ENCODE measurements around the gene TERT. TPM values are rescaled to one million over a fixed set of nuclear protein-coding genes. Genes with fewer than 3 reads are reported as not detected.
"Not testable (repeated sequence)": the region's sequence is repeated elsewhere in the genome, so short reads cannot be mapped to it uniquely, and the experiment has no call there.

Gene TERT
- total RNA-seq, 2 experiments from 2014 or later, result 156 to 198 TPM

GRCh38 chr5:1326532-1326875 lies 31.6 kb upstream of the TERT start:
- H4K20me1 ChIP-seq (ENCODE audit: insufficient read depth, low read length); intact Hi-C loops (cut with micrococcal nuclease; ENCODE audit: unreplicated experiment); H3K9me2 ChIP-seq (ENCODE audit: insufficient read depth, low read length); H3K79me2 ChIP-seq (ENCODE audit: insufficient read depth, low read depth, low read length); BruUV-seq (replicated peaks); H2AFZ ChIP-seq (ENCODE audit: low read length); DNase-seq (ENCODE audit: low spot score); H3K27ac ChIP-seq (ENCODE audit: low read depth, low read length, poor library complexity, severe bottlenecking); H3K4me2 ChIP-seq (ENCODE audit: low read length); H3K4me3 ChIP-seq (ENCODE audit: low read depth, low read length, poor library complexity, severe bottlenecking); H3K4me1 ChIP-seq (ENCODE audit: insufficient read depth, low read length, poor library complexity, severe bottlenecking); H3K9me3 ChIP-seq (ENCODE audit: low read length): not testable (repeated sequence)
- H3K36me3 ChIP-seq (ENCODE audit: insufficient read depth, low read length), result peaks cover 84% of the 10 kb centered on the region
- POLR2A ChIA-PET, result interaction anchor here (1.0 to 2.0 kb wide), 3 partner anchors 9 to 41 kb away, joined by 3 to 8 read pairs (median 7); no protein-coding TSS in a partner anchor
- CTCF ChIA-PET (ENCODE audit: unreplicated experiment), result interaction anchor here (1.2 kb wide), 1 partner anchor 9 kb away, joined by 6 read pairs; no protein-coding TSS in a partner anchor

- DNase-seq (ENCODE audit: low spot score), result no peak
- H3K9me2 ChIP-seq (ENCODE audit: insufficient read depth, low read length), result no peaks in the 10 kb centered on the region
- H2AFZ ChIP-seq (ENCODE audit: low read length), result no peak overlapping the region
- H4K20me1 ChIP-seq (ENCODE audit: insufficient read depth, low read length), result no peaks in the 10 kb centered on the region; the same call in 1 of the 2 replicates
- intact Hi-C loops (cut with micrococcal nuclease; ENCODE audit: unreplicated experiment), result no loop called here
- H3K4me1 ChIP-seq (ENCODE audit: insufficient read depth, low read length, poor library complexity, severe bottlenecking), result no peaks in the 10 kb centered on the region
- ChIA-PET CTCF (ENCODE audit: unreplicated experiment) (interaction anchor here (0.6 to 1.2 kb wide), 2 partner anchors 10 to 88 kb away, joined by 4 to 6 read pairs; no protein-coding TSS in a partner anchor), POLR2A (interaction anchor here (0.7 to 2.0 kb wide), 4 partner anchors 9 to 104 kb away, joined by 3 to 8 read pairs (median 5); no protein-coding TSS in a partner anchor)
- H3K9me3 ChIP-seq (ENCODE audit: low read length), result no peaks in the 10 kb centered on the region
- H3K79me2 ChIP-seq (ENCODE audit: insufficient read depth, low read depth, low read length), result no peaks in the 10 kb centered on the region
- no peak overlapping the region for H3K27ac ChIP-seq (ENCODE audit: low read depth, low read length, poor library complexity, severe bottlenecking)
- no peak overlapping the region for H3K4me3 ChIP-seq (ENCODE audit: low read depth, low read length, poor library complexity, severe bottlenecking)
- TF ChIP-seq EZH2phosphoT487 (IDR thresholded peaks at IDR 0.05; ENCODE audit: borderline replicate concordance, low read depth, low read length) (no peak), CTCF (conservative IDR thresholded peaks at IDR 0.05; ENCODE audit: low read length) (no peak)
- no TSS peak for BruUV-seq (replicated peaks)
- peaks cover 84% of the 10 kb centered on the region for H3K36me3 ChIP-seq (ENCODE audit: insufficient read depth, low read length)
- no peak overlapping the region for H3K4me2 ChIP-seq (ENCODE audit: low read length)
Observed at GRCh38 chr5:1325870-1326531, 31.1 kb upstream of the TERT start.

- intact Hi-C loops (cut with micrococcal nuclease; ENCODE audit: unreplicated experiment), result no loop called here
- ChIA-PET POLR2A (interaction anchor here (2.0 kb wide), 1 partner anchor 8 kb away, joined by 8 read pairs; no protein-coding TSS in a partner anchor), CTCF (ENCODE audit: unreplicated experiment) (no interaction called here)
- Histone ChIP-seq H4K20me1 (ENCODE audit: insufficient read depth, low read length) (no peaks in the 10 kb centered on the region; the same call in 1 of the 2 replicates), H3K4me3 (ENCODE audit: low read depth, low read length, poor library complexity, severe bottlenecking) (no peak overlapping the region), H3K27ac (ENCODE audit: low read depth, low read length, poor library complexity, severe bottlenecking) (no peak overlapping the region), H3K4me1 (ENCODE audit: insufficient read depth, low read length, poor library complexity, severe bottlenecking) (no peaks in the 10 kb centered on the region), H3K9me3 (ENCODE audit: low read length) (no peaks in the 10 kb centered on the region), H3K36me3 (ENCODE audit: insufficient read depth, low read length) (peaks cover 84% of the 10 kb centered on the region), H2AFZ (ENCODE audit: low read length) (no peak overlapping the region), H3K9me2 (ENCODE audit: insufficient read depth, low read length) (no peaks in the 10 kb centered on the region), H3K4me2 (ENCODE audit: low read length) (no peak overlapping the region), H3K79me2 (ENCODE audit: insufficient read depth, low read depth, low read length) (no peaks in the 10 kb centered on the region)
- DNase-seq (ENCODE audit: low spot score), result no peak
- no peak for TF ChIP-seq EZH2phosphoT487 (IDR thresholded peaks at IDR 0.05; ENCODE audit: borderline replicate concordance, low read depth, low read length)
- TF ChIP-seq CTCF (conservative IDR thresholded peaks at IDR 0.05; ENCODE audit: low read length), result no peak
- BruUV-seq (replicated peaks), result no TSS peak
Observed at GRCh38 chr5:1325191-1325741, 30.4 kb upstream of the TERT start.
